Keratinocyte (primary cell): ENCODE results near the gene CAPN5. TPM values are rescaled to one million over a fixed set of nuclear protein-coding genes. Genes with fewer than 3 reads are reported as not detected.
"Not testable (repeated sequence)": the region's sequence is repeated elsewhere in the genome, so short reads cannot be mapped to it uniquely, and the experiment has no call there.

ENCODE experiments used
- DNase-seq: peaks from one replicate; pipeline ENCODE4 v3.0.0-alpha.2; 2011; ENCODE audit warnings: low read depth, missing footprints, low spot score
- FAIRE-seq: peaks from 2 replicates; lab custom pipeline; 2011; peaks lifted over from hg19 to GRCh38; lab: Jason Lieb, UNC
- H2AFZ ChIP-seq: 2 replicates; pipeline ENCODE4 v1.6.0; 2012; ENCODE audit warnings: low read length, control low read depth, inconsistent platforms; ENCODE audit not compliant: control insufficient read depth
- H3K27ac ChIP-seq: 2 replicates; pipeline ENCODE4 v1.5.1; 2011; ENCODE audit warnings: low read length; ENCODE audit not compliant: control insufficient read depth, insufficient read depth
- H3K27me3 ChIP-seq: 3 replicates; pipeline ENCODE4 v1.6.0; 2011; ENCODE audit warnings: low read length; ENCODE audit not compliant: control insufficient read depth, insufficient read depth; ENCODE audit errors: extremely low read depth
- H3K36me3 ChIP-seq, 2 experiments: 2 replicates in 1 of 2; 3 replicates in 1 of 2; pipeline ENCODE4 v1.5.1; 2011; ENCODE audit warnings: low read length in 2 of 2, mild to moderate bottlenecking in 1 of 2; ENCODE audit not compliant: control insufficient read depth in 2 of 2, insufficient read depth in 2 of 2; ENCODE audit errors: extremely low read depth in 1 of 2
- H3K4me1 ChIP-seq: 3 replicates; pipeline ENCODE4 v1.5.1; 2011; ENCODE audit warnings: low read length; ENCODE audit not compliant: control insufficient read depth, insufficient read depth; ENCODE audit errors: extremely low read depth
- H3K4me2 ChIP-seq: 3 replicates; pipeline ENCODE4 v1.6.0; 2011; ENCODE audit warnings: low read depth, low read length; ENCODE audit not compliant: control insufficient read depth, insufficient read depth; ENCODE audit errors: extremely low read depth
- H3K4me3 ChIP-seq, 3 experiments: fragments of 200-600 bp in 1 of 3; sonication (generic) in 1 of 3; 2 replicates in 2 of 3; 3 replicates in 1 of 3; pipeline ENCODE4 v1.5.1; 2011 to 2016; ENCODE audit warnings: low read length in 3 of 3, mild to moderate bottlenecking in 3 of 3, control low read depth in 2 of 3, inconsistent platforms in 1 of 3, low read depth in 1 of 3, mixed read lengths in 1 of 3, mixed run types in 1 of 3, moderate library complexity in 1 of 3; ENCODE audit not compliant: control insufficient read depth in 2 of 3, insufficient read depth in 2 of 3; ENCODE audit errors: extremely low read depth in 1 of 3
- H3K79me2 ChIP-seq: 2 replicates; pipeline ENCODE4 v1.6.0; 2012; ENCODE audit warnings: low read length; ENCODE audit not compliant: control insufficient read depth, insufficient read depth
- H3K9ac ChIP-seq: 3 replicates; pipeline ENCODE4 v1.6.0; 2011; ENCODE audit warnings: low read length; ENCODE audit not compliant: control insufficient read depth, insufficient read depth; ENCODE audit errors: extremely low read depth
- H3K9me1 ChIP-seq: 3 replicates; pipeline ENCODE4 v1.6.0; 2011; ENCODE audit warnings: low read length; ENCODE audit not compliant: control insufficient read depth, insufficient read depth; ENCODE audit errors: extremely low read depth
- H3K9me3 ChIP-seq: 2 replicates; pipeline ENCODE4 v1.5.1; 2012; ENCODE audit warnings: low read depth, low read length; ENCODE audit not compliant: control insufficient read depth
- H4K20me1 ChIP-seq: 3 replicates; pipeline ENCODE4 v1.6.0; 2011; ENCODE audit warnings: low read length; ENCODE audit not compliant: control insufficient read depth, insufficient read depth; ENCODE audit errors: extremely low read depth
- EZH2 ChIP-seq: IDR thresholded peaks from one replicate; pipeline ENCODE4 v1.6.1; 2012; ENCODE audit warnings: inconsistent platforms, mild to moderate bottlenecking, low read length, moderate library complexity
- dilution Hi-C: fragments of 300-500 bp; cut with MboI; formaldehyde crosslinking; loops from one replicate; pipeline ENCODE4 v1.7.0; 2020; ENCODE audit warnings: low sequenced_read_pairs; ENCODE audit not compliant: extremely low pct_ligation_motif_present
- polyA plus RNA-seq, 5 experiments: library from polyadenylated mRNA; depleted of rRNA in 3 of 5; stranded (reverse) in 3 of 5; stranded (forward) in 1 of 5; unstranded in 1 of 5; fragments of >200 nt; gene quantifications; 1 replicate in 1 of 5; 2 replicates in 3 of 5; 3 replicates in 1 of 5; pipeline versions ENCODE4 v1.2.1 to v1.2.3, GENCODE V29; 2011 to 2012; ENCODE audit warnings: missing spikeins in 2 of 5, low read depth in 1 of 5, low replicate concordance in 1 of 5
- TF ChIP-seq, protein P1 (sequence below), 3 experiments: IDR thresholded peaks in 1 of 3; conservative IDR thresholded peaks in 1 of 3; optimal IDR thresholded peaks in 1 of 3; 2 replicates in 2 of 3; 3 replicates in 1 of 3; pipeline versions ENCODE3 to v1.5.1; 2011; ENCODE audit warnings: low read length in 3 of 3, mild to moderate bottlenecking in 3 of 3, moderate library complexity in 2 of 3, control low read depth in 1 of 3, inconsistent platforms in 1 of 3; ENCODE audit not compliant: insufficient read depth in 2 of 3; ENCODE audit errors: extremely low read depth in 1 of 3

CAPN5 gene
- polyA plus RNA-seq, 1 donor (not counting 4 experiments of a cell fraction or from before 2014, with no cell fraction given): 1.2 TPM

DNA sequence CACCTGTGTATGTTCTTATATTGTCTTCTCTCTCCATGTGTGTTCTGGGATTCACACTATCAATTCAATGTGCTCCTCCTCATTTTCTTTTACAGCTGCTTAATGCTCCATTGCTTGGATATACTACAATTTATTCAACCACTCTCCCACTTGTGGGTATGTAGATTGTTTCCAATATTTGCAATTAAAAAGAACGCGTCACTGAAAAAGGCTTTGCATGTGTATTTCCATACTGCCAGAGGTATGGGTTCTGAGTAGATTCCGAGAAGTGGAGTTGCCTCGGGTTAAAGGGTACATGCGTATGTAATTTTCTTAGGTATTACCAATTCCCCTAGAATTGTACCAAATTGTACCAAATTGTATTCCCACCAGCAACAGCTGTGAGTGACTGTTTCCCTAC, 7.0 kb upstream of the CAPN5 start:
- no peaks in the 10 kb centered on the region for H3K79me2 ChIP-seq
- FAIRE-seq (no peak), DNase-seq (no peak)
- H3K27me3 ChIP-seq: no peaks in the 10 kb centered on the region
- H3K27ac ChIP-seq: no peak overlapping the region
- no peaks in the 10 kb centered on the region for H3K36me3 ChIP-seq
- H4K20me1 ChIP-seq: no peaks in the 10 kb centered on the region
- H3K9me3 ChIP-seq: peaks cover 6% of the 10 kb centered on the region
- no peaks in the 10 kb centered on the region for H3K9me1 ChIP-seq
- no peak overlapping the region for H2AFZ ChIP-seq
- dilution Hi-C loops: no loop called here
- H3K4me1 ChIP-seq: no peaks in the 10 kb centered on the region
- H3K4me3 ChIP-seq: no peak overlapping the region
- H3K9ac ChIP-seq: no peak overlapping the region
- TF ChIP-seq, protein P1, sequence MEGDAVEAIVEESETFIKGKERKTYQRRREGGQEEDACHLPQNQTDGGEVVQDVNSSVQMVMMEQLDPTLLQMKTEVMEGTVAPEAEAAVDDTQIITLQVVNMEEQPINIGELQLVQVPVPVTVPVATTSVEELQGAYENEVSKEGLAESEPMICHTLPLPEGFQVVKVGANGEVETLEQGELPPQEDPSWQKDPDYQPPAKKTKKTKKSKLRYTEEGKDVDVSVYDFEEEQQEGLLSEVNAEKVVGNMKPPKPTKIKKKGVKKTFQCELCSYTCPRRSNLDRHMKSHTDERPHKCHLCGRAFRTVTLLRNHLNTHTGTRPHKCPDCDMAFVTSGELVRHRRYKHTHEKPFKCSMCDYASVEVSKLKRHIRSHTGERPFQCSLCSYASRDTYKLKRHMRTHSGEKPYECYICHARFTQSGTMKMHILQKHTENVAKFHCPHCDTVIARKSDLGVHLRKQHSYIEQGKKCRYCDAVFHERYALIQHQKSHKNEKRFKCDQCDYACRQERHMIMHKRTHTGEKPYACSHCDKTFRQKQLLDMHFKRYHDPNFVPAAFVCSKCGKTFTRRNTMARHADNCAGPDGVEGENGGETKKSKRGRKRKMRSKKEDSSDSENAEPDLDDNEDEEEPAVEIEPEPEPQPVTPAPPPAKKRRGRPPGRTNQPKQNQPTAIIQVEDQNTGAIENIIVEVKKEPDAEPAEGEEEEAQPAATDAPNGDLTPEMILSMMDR (optimal IDR thresholded peaks at IDR 0.05 in 1 of 3, IDR thresholded peaks at IDR 0.05 in 1 of 3, conservative IDR thresholded peaks at IDR 0.05 in 1 of 3; ENCODE audit: extremely low read depth in 1 of 3, insufficient read depth in 2 of 3, low read length in 3 of 3): no peak
- TF ChIP-seq EZH2: no peak
- no peak overlapping the region for H3K4me2 ChIP-seq

GRCh38 chr11:77060234-77060633, 6.5 kb upstream of the CAPN5 start:
- Histone ChIP-seq H2AFZ (no peak overlapping the region), H3K4me2 (no peak overlapping the region), H3K27me3 (no peaks in the 10 kb centered on the region), H4K20me1 (no peaks in the 10 kb centered on the region), H3K27ac (no peak overlapping the region), H3K4me3 (no peak overlapping the region), H3K9me1 (no peaks in the 10 kb centered on the region), H3K4me1 (no peaks in the 10 kb centered on the region), H3K9ac (no peak overlapping the region), H3K79me2 (no peaks in the 10 kb centered on the region), H3K9me3 (peaks cover 6% of the 10 kb centered on the region), H3K36me3 (no peaks in the 10 kb centered on the region)
- no peak for TF ChIP-seq EZH2
- TF ChIP-seq, protein P1 (optimal IDR thresholded peaks at IDR 0.05 in 1 of 3, IDR thresholded peaks at IDR 0.05 in 1 of 3, conservative IDR thresholded peaks at IDR 0.05 in 1 of 3; ENCODE audit: extremely low read depth in 1 of 3, insufficient read depth in 2 of 3, low read length in 3 of 3): no peak
- dilution Hi-C loops: no loop called here
- DNase-seq (no peak), FAIRE-seq (no peak)

DNA sequence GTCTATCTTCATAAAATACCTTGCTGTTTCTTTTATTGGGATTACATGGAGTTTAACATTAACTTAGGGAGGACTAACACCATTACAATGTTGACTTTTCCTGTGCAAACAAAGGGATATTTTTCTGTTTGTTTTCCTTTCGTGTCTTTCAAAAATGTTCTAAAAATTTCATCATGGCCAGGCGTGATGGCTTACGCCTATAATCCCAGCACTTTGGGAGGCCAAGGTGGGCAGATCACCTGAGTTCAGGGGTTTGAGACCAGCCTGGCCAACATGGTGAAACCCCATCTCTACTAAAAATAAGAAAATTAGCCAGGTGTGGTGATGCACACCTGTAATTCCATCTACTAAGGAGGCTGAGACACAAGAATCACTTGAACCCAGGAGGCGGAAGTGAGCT, 5.5 kb upstream of the CAPN5 start:
- H3K27ac ChIP-seq, H3K36me3 ChIP-seq, H2AFZ ChIP-seq, H4K20me1 ChIP-seq, H3K9me3 ChIP-seq, H3K4me2 ChIP-seq, H3K79me2 ChIP-seq, H3K9me1 ChIP-seq, FAIRE-seq, H3K27me3 ChIP-seq, dilution Hi-C loops, H3K9ac ChIP-seq, H3K4me1 ChIP-seq, H3K4me3 ChIP-seq, DNase-seq: not testable (repeated sequence)
